Measurements from ENCODE around the gene TMEM255A. TPM values are rescaled to one million over a fixed set of nuclear protein-coding genes. Genes with fewer than 3 reads are reported as not detected.

Gene TMEM255A
- total RNA-seq, 1 donor: under 0.01 TPM

DNA sequence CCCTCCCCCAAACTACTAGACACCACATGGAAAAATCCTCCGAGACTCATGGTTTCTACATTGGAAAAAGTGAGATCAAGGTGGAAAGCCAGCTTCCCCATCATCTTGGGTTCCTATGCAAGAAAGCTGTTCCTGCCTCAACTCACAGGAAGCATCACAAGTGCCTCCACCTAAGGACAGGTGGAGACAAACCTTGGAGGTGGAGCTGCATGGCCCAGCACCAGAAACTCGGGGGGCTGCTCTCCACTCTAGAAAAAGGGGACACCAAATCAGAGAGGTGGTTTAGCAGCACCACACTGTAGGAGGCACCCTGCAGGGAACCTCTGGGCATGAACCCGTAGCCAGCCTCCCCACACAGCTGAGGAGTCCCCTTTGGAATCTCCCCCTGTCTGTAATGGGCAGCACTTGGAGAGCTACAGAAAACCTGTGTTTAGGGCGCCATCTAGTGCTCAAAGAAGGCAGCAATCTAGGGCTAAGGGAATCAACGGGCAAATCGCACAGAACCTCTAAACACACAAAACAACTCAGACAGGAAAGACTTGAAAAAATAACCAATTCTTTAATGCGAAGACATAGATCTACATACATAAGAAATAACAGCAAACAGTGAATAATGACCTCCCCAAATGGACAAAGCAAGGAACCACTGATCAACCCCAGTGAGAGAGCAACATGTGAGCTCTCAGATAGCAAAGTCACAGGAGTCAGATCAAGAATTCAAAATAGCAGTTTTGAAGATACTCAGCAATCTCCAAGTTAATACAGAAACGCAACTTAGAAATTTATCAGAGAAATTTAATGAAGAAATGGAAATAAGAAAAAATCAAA is 97.6 kb downstream of the TMEM255A start:
- TF ChIP-seq, protein P1, sequence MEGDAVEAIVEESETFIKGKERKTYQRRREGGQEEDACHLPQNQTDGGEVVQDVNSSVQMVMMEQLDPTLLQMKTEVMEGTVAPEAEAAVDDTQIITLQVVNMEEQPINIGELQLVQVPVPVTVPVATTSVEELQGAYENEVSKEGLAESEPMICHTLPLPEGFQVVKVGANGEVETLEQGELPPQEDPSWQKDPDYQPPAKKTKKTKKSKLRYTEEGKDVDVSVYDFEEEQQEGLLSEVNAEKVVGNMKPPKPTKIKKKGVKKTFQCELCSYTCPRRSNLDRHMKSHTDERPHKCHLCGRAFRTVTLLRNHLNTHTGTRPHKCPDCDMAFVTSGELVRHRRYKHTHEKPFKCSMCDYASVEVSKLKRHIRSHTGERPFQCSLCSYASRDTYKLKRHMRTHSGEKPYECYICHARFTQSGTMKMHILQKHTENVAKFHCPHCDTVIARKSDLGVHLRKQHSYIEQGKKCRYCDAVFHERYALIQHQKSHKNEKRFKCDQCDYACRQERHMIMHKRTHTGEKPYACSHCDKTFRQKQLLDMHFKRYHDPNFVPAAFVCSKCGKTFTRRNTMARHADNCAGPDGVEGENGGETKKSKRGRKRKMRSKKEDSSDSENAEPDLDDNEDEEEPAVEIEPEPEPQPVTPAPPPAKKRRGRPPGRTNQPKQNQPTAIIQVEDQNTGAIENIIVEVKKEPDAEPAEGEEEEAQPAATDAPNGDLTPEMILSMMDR (IDR thresholded peaks at IDR 0.05; ENCODE audit: insufficient read depth, low read depth, low read length): peak; percentile 81
- peak; percentile 54 for DNase-seq (ENCODE audit: low read depth)
- H3K4me3 ChIP-seq (ENCODE audit: low read depth, low read length): no peak overlapping the region

Other genes starting within 250 kb of the TMEM255A start
- gene RHOXF2B, start 233.8 kb downstream of the TMEM255A start, total RNA-seq: not detected in 2 replicates
- not detected in 2 replicates for gene RHOXF1, start 195.5 kb downstream of the TMEM255A start, total RNA-seq
- gene RHOXF2, start 152.8 kb downstream of the TMEM255A start, total RNA-seq: 0.32 TPM in 1 of 2 replicates, not detected in the other
- 12.9 and 20.3 TPM in 2 replicates for gene ZBTB33, start 60.6 kb downstream of the TMEM255A start, total RNA-seq
- gene ATP1B4, start 50.6 kb upstream of the TMEM255A start, total RNA-seq: not detected in 2 replicates
- gene LAMP2, start 157.8 kb upstream of the TMEM255A start, total RNA-seq: 129 and 153 TPM in 2 replicates
- gene CUL4B, start 249.5 kb upstream of the TMEM255A start, total RNA-seq: 75.4 and 212 TPM in 2 replicates